ENCODE data around the gene USP3.
A peak's percentile ranks its signal among the peaks of the same experiment; 100 is the strongest.

The USP3 gene

GRCh38 chr15:63473749-63473998 lies 30.7 kb upstream of the USP3 start:
- H3K27ac ChIP-seq (ENCODE audit: low read depth, low read length): no peak overlapping the region
- H3K79me2 ChIP-seq (ENCODE audit: control insufficient read depth, low read length): no peaks in the 10 kb centered on the region
- no peaks in the 10 kb centered on the region for H4K20me1 ChIP-seq (ENCODE audit: control insufficient read depth, insufficient read depth, low read depth, low read length)
- H3K9me2 ChIP-seq (replicated peaks; ENCODE audit: control insufficient read depth, low read length): no peaks in the 10 kb centered on the region
- peaks cover 6% of the 10 kb centered on the region; the same call in 1 of the 2 replicates for H3F3A ChIP-seq (ENCODE audit: control insufficient read depth, insufficient read depth)
- TF ChIP-seq EZH2phosphoT487 (IDR thresholded peaks at IDR 0.05; ENCODE audit: borderline replicate concordance, low read length): no peak
- TF ChIP-seq, protein P1, sequence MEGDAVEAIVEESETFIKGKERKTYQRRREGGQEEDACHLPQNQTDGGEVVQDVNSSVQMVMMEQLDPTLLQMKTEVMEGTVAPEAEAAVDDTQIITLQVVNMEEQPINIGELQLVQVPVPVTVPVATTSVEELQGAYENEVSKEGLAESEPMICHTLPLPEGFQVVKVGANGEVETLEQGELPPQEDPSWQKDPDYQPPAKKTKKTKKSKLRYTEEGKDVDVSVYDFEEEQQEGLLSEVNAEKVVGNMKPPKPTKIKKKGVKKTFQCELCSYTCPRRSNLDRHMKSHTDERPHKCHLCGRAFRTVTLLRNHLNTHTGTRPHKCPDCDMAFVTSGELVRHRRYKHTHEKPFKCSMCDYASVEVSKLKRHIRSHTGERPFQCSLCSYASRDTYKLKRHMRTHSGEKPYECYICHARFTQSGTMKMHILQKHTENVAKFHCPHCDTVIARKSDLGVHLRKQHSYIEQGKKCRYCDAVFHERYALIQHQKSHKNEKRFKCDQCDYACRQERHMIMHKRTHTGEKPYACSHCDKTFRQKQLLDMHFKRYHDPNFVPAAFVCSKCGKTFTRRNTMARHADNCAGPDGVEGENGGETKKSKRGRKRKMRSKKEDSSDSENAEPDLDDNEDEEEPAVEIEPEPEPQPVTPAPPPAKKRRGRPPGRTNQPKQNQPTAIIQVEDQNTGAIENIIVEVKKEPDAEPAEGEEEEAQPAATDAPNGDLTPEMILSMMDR (IDR thresholded peaks at IDR 0.05; ENCODE audit: low read depth, low read length, poor library complexity, severe bottlenecking): no peak
- H3K4me2 ChIP-seq (ENCODE audit: low read length): no peak overlapping the region
- no peaks in the 10 kb centered on the region for H3K36me3 ChIP-seq (ENCODE audit: control insufficient read depth, low read length)
- H3K27me3 ChIP-seq (ENCODE audit: control insufficient read depth, low read length): peaks cover 4% of the 10 kb centered on the region; the same call in 1 of the 2 replicates
- no peak overlapping the region for H3K4me3 ChIP-seq (ENCODE audit: low read length)
- H3K9me3 ChIP-seq (ENCODE audit: control insufficient read depth, insufficient read depth, low read length): no peaks in the 10 kb centered on the region
- peaks cover 40% of the 10 kb centered on the region for H3K4me1 ChIP-seq (ENCODE audit: control insufficient read depth, low read length)

DNA sequence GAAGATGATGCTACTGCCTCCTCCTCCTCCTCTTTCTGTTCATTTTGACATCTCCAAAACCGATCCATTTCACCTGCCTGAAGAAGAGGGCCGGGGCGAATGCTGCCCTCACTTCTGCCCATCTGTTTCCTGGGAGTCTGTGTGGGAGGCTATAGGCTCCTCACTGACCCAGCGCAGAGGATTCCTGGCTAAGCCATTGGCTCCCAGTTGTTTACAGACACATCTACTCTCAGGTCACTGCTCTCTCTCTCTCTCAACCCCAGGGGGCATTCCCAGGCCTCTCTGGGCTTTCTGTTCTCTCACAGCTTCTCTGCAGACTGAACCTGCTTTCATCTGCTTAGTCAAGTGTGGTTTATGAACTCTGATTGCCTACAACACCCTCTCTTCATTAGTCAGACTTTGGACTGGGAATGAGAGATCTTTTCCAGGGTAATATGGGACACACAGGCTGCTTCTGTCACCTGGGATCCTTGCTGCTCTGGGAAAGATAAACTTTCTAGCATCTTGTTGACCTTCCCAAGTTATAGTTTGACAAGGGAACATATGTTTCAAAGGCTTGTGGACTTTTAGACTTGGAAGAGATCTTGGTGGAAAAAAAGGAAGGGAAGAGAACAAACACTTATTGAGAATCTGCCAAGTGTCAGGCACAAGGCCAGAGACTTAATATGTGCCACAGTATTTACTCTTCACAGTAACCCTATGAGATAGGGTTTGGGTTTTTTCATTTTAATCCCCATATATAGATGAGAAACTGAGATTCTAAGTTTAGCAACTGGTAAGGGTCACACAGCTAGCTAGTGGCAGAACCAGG lies 30.2 kb upstream of the USP3 start:
- H3K27ac ChIP-seq (ENCODE audit: low read depth, low read length): no peak overlapping the region
- H3K4me1 ChIP-seq (ENCODE audit: control insufficient read depth, low read length): peaks cover 42% of the 10 kb centered on the region
- peak overlapping the region; percentile 61 for H3K4me2 ChIP-seq (ENCODE audit: low read length)

GRCh38 chr15:63474810-63475316 lies 29.5 kb upstream of the USP3 start:
- Histone ChIP-seq H3K9me3 (ENCODE audit: control insufficient read depth, insufficient read depth, low read length) (no peaks in the 10 kb centered on the region), H3K9me2 (replicated peaks; ENCODE audit: control insufficient read depth, low read length) (no peaks in the 10 kb centered on the region), H3K4me3 (ENCODE audit: low read length) (peak overlapping the region; percentile 32), H4K20me1 (ENCODE audit: control insufficient read depth, insufficient read depth, low read depth, low read length) (no peaks in the 10 kb centered on the region), H3K27me3 (ENCODE audit: control insufficient read depth, low read length) (no peaks in the 10 kb centered on the region), H3K4me1 (ENCODE audit: control insufficient read depth, low read length) (peaks cover 47% of the 10 kb centered on the region), H3F3A (ENCODE audit: control insufficient read depth, insufficient read depth) (peaks cover 8% of the 10 kb centered on the region; the same call in 1 of the 2 replicates), H3K79me2 (ENCODE audit: control insufficient read depth, low read length) (no peaks in the 10 kb centered on the region), H3K4me2 (ENCODE audit: low read length) (peak overlapping the region; percentile 61), H3K27ac (ENCODE audit: low read depth, low read length) (no peak overlapping the region), H3K36me3 (ENCODE audit: control insufficient read depth, low read length) (no peaks in the 10 kb centered on the region)
- TF ChIP-seq EZH2phosphoT487 (IDR thresholded peaks at IDR 0.05; ENCODE audit: borderline replicate concordance, low read length): no peak
- TF ChIP-seq, protein P1 (IDR thresholded peaks at IDR 0.05; ENCODE audit: low read depth, low read length, poor library complexity, severe bottlenecking): no peak

More for the DNA sequence above, 30.2 kb upstream of the USP3 start:
- Histone ChIP-seq H3K9me3 (ENCODE audit: control insufficient read depth, insufficient read depth, low read length) (no peaks in the 10 kb centered on the region), H3K36me3 (ENCODE audit: control insufficient read depth, low read length) (no peaks in the 10 kb centered on the region), H3K9me2 (replicated peaks; ENCODE audit: control insufficient read depth, low read length) (no peaks in the 10 kb centered on the region), H3F3A (ENCODE audit: control insufficient read depth, insufficient read depth) (peaks cover 6% of the 10 kb centered on the region; the same call in 1 of the 2 replicates), H4K20me1 (ENCODE audit: control insufficient read depth, insufficient read depth, low read depth, low read length) (no peaks in the 10 kb centered on the region), H3K27me3 (ENCODE audit: control insufficient read depth, low read length) (peaks cover 2% of the 10 kb centered on the region; the same call in 1 of the 2 replicates), H3K4me3 (ENCODE audit: low read length) (0 out of 2 replicates have a peak overlapping the region, but pooled peaks have one; percentile 32), H3K79me2 (ENCODE audit: control insufficient read depth, low read length) (no peaks in the 10 kb centered on the region)
- TF ChIP-seq EZH2phosphoT487 (IDR thresholded peaks at IDR 0.05; ENCODE audit: borderline replicate concordance, low read length): no peak
- TF ChIP-seq, protein P1 (IDR thresholded peaks at IDR 0.05; ENCODE audit: low read depth, low read length, poor library complexity, severe bottlenecking): no peak

All from DOHH2 (cell line).